ENCODE results near the gene S100A2. TPM values are rescaled to one million over a fixed set of nuclear protein-coding genes. Genes with fewer than 3 reads are reported as not detected.

S100A2 gene
- total and polyA plus RNA-seq, 2 experiments from 2014 or later, result 0.66 to 0.89 TPM

- no peaks in the 10 kb centered on the region; the same call in 1 of the 3 replicates for H3K36me3 Mint-ChIP-seq (ENCODE audit: low read depth)
- no peak for ATAC-seq
- Histone ChIP-seq H3K4me1 (ENCODE audit: insufficient read depth) (peaks cover 28% of the 10 kb centered on the region), H3K9me2 (ENCODE audit: insufficient read depth) (no peaks in the 10 kb centered on the region), H4K20me1 (replicated peaks; ENCODE audit: insufficient read depth) (no peaks in the 10 kb centered on the region), H3K27ac (ENCODE audit: low read depth) (no peak overlapping the region), H3K27me3 (ENCODE audit: insufficient read depth) (no peaks in the 10 kb centered on the region), H3K4me2 (no peak overlapping the region), H2AFZ (no peak overlapping the region), H3K4me3 (no peak overlapping the region), H3K36me3 (ENCODE audit: insufficient read depth) (no peaks in the 10 kb centered on the region), H3K79me2 (replicated peaks; ENCODE audit: insufficient read depth) (no peaks in the 10 kb centered on the region), H3F3A (replicated peaks; ENCODE audit: low read depth) (0 out of 2 replicates have a peak, but pooled peaks cover 11% of the 10 kb centered on the region)
- H3K27ac Mint-ChIP-seq, result no peak overlapping the region
- no peaks in the 10 kb centered on the region for H3K9me3 Mint-ChIP-seq
- peaks cover 8% of the 10 kb centered on the region for H3K27me3 Mint-ChIP-seq (ENCODE audit: insufficient read depth, low read depth, poor library complexity)
- no peak for DNase-seq (ENCODE audit: low spot score)
- H3K4me1 Mint-ChIP-seq, result peaks cover 23% of the 10 kb centered on the region
- TF ChIP-seq EZH2 (IDR thresholded peaks at IDR 0.05; ENCODE audit: low read depth, unreplicated experiment) (no peak), ZNF462 (CRISPR knock-in tag; IDR thresholded peaks at IDR 0.05) (no peak), JUNB (IDR thresholded peaks at IDR 0.05; ENCODE audit: unreplicated experiment) (no peak), EZH2phosphoT487 (IDR thresholded peaks at IDR 0.05; ENCODE audit: unreplicated experiment) (no peak), NANOG (IDR thresholded peaks at IDR 0.05; ENCODE audit: borderline replicate concordance) (no peak), REST (IDR thresholded peaks at IDR 0.05; ENCODE audit: unreplicated experiment) (no peak), CREB1 (CRISPR knock-in tag; IDR thresholded peaks at IDR 0.05; ENCODE audit: low read depth) (no peak), CTCF (conservative IDR thresholded peaks at IDR 0.05; ENCODE audit: low read depth in 2 of 2) (no peak), STAT1 (IDR thresholded peaks at IDR 0.05; ENCODE audit: unreplicated experiment) (no peak), ZNF331 (CRISPR knock-in tag; IDR thresholded peaks at IDR 0.05; ENCODE audit: low read depth) (no peak), ETS1 (IDR thresholded peaks at IDR 0.05) (no peak), ZNF114 (CRISPR knock-in tag; IDR thresholded peaks at IDR 0.05) (no peak), POLR2AphosphoS5 (IDR thresholded peaks at IDR 0.05; ENCODE audit: low read depth) (no peak)
- no peak overlapping the region for H3K4me3 Mint-ChIP-seq
These were observed 37.1 kb upstream of the S100A2 start for GRCh38 chr1:153602749-153603148.

Data from GM23338 (cell line).